GM21717 (cell line): ENCODE data around the gene CCNQ.
A peak's percentile ranks its signal among the peaks of the same experiment; 100 is the strongest.

Experiments used
- ATAC-seq: cut with Tn5 transposase; IDR thresholded peaks from one replicate; pipeline ENCODE4 v1.9.1; 2021; ENCODE audit warnings: mild to moderate bottlenecking, moderate library complexity; ENCODE audit not compliant: unreplicated experiment

Gene CCNQ

GRCh38 chrX:153546386-153546785 lies 52.6 kb downstream of the CCNQ start:
- no peak for ATAC-seq

- ATAC-seq: no peak
These were observed 54.2 kb downstream of the CCNQ start for GRCh38 chrX:153544727-153545126.

GRCh38 chrX:153539979-153540358 lies 59.0 kb downstream of the CCNQ start:
- ATAC-seq: no peak

GRCh38 chrX:153539171-153539978 lies 59.6 kb downstream of the CCNQ start:
- peak; percentile 55 for ATAC-seq

- no peak for ATAC-seq
These were observed 60.5 kb downstream of the CCNQ start for GRCh38 chrX:153538424-153538823.
